GM18867 (cell line): ENCODE data around the gene DNM1.

ENCODE experiments used
- ATAC-seq: cut with Tn5 transposase; IDR thresholded peaks from one replicate; pipeline ENCODE4 v1.9.1; 2021; ENCODE audit warnings: mild to moderate bottlenecking, moderate library complexity; ENCODE audit not compliant: unreplicated experiment

DNM1 gene

GRCh38 chr9:128203024-128203706 is at the start of gene DNM1:
Gene DNM1 (plus strand): TSS chr9:128203379. CDS start chr9:128203471, 92 bp downstream.
- ATAC-seq, result peak; percentile 74

GRCh38 chr9:128153947-128154695 is 49.1 kb upstream of the DNM1 start:
- no peak for ATAC-seq

- ATAC-seq, result no peak
These were observed 47.3 kb upstream of the DNM1 start for GRCh38 chr9:128155736-128156500.

- no peak for ATAC-seq
These were observed 43.7 kb upstream of the DNM1 start for GRCh38 chr9:128159522-128159783.

GRCh38 chr9:128159784-128160602 is 43.2 kb upstream of the DNM1 start, which contains the start of gene BBLN:
Gene BBLN (plus strand): TSS chr9:128160265. CDS start chr9:128160408, 143 bp downstream.
- peak; percentile 72 for ATAC-seq

- ATAC-seq, result peak; percentile 7
These were observed 42.6 kb upstream of the DNM1 start for GRCh38 chr9:128160603-128160987.

- ATAC-seq, result no peak
These were observed 41.8 kb upstream of the DNM1 start for GRCh38 chr9:128161215-128161902.

GRCh38 chr9:128162215-128163026 is 40.8 kb upstream of the DNM1 start:
- no peak for ATAC-seq

GRCh38 chr9:128163027-128163515 is 40.1 kb upstream of the DNM1 start:
- ATAC-seq, result no peak

- no peak for ATAC-seq
These were observed 39.5 kb upstream of the DNM1 start for GRCh38 chr9:128163523-128164306.

- no peak for ATAC-seq
These were observed 38.8 kb upstream of the DNM1 start for GRCh38 chr9:128164307-128164885.

GRCh38 chr9:128166169-128166568 is 37.0 kb upstream of the DNM1 start:
- ATAC-seq, result no peak

- no peak for ATAC-seq
These were observed 36.0 kb upstream of the DNM1 start for GRCh38 chr9:128167209-128167608.

- ATAC-seq, result no peak
These were observed 34.4 kb upstream of the DNM1 start for GRCh38 chr9:128168731-128169308.

GRCh38 chr9:128169492-128169891 is 33.7 kb upstream of the DNM1 start:
- no peak for ATAC-seq

- no peak for ATAC-seq
These were observed 33.3 kb upstream of the DNM1 start for GRCh38 chr9:128169925-128170324.

GRCh38 chr9:128174062-128174461 is 29.1 kb upstream of the DNM1 start:
- ATAC-seq, result no peak

GRCh38 chr9:128175102-128175563 is 28.0 kb upstream of the DNM1 start:
- ATAC-seq, result no peak
